Esophagus squamous epithelium (tissue), 5 donors: ENCODE measurements around the gene ATP8B4. TPM values are rescaled to one million over a fixed set of nuclear protein-coding genes. Genes with fewer than 3 reads are reported as not detected.

Experiments used
- DNase-seq: peaks from one replicate; lab custom pipeline; 2025; lab: John Stamatoyannopoulos, UW
- H3K27ac ChIP-seq, 4 donors: fragments of 200-600 bp; sonication (generic); one replicate each; pipeline ENCODE4 v1.5.1; 2016 to 2019; ENCODE audit warnings: mild to moderate bottlenecking in 1 of 4
- H3K27me3 ChIP-seq, 4 donors: fragments of 200-600 bp; sonication (generic); 1 replicate in 3 of 4; 2 replicates in 1 of 4; pipeline versions ENCODE4 v1.5.1 to v1.6.0; 2017 to 2021; ENCODE audit warnings: antibody characterized with exemption in 1 of 4
- H3K36me3 ChIP-seq, 3 donors: fragments of 200-600 bp; sonication (generic); one replicate each; pipeline ENCODE4 v1.5.1; 2016 to 2019
- H3K4me1 ChIP-seq, 3 donors: fragments of 200-600 bp; sonication (generic); one replicate each; pipeline ENCODE4 v1.5.1; 2017 to 2019
- H3K4me3 ChIP-seq, 4 donors: fragments of 200-600 bp; sonication (generic); 1 replicate in 3 of 4; 2 replicates in 1 of 4; pipeline ENCODE4 v1.5.1; 2016 to 2019; ENCODE audit warnings: mild to moderate bottlenecking in 2 of 4, moderate library complexity in 1 of 4
- H3K9me3 ChIP-seq, 3 donors: fragments of 200-600 bp; sonication (generic); one replicate each; pipeline ENCODE4 v1.5.1; 2016 to 2019
- POLR2A ChIP-seq, 4 donors: fragments of 450-650 bp; IDR thresholded peaks; one replicate each; pipeline ENCODE4 v1.6.1; 2017; ENCODE audit warnings: antibody characterized with exemption in 4 of 4, mild to moderate bottlenecking in 4 of 4, moderate library complexity in 3 of 4
- WGBS, 2 donors: methylation state at CpG; one replicate each; pipeline ENCODE4 v1.1.5; 2018; 5-methylcytosine and 5-hydroxymethylcytosine counted together
- intact Hi-C: fragments of 100-400 bp; cut with DNase I; formaldehyde crosslinking; loops from one replicate; pipeline ENCODE4 v1.15.0; 2022
- total RNA-seq, 4 donors: library from RNA; depleted of rRNA; stranded (reverse); fragments of >200 nt; gene quantifications; one replicate each; pipeline ENCODE4 v1.1.0, GENCODE V29; 2016
- TF ChIP-seq, protein P1 (sequence below), 6 experiments: fragments of 450-650 bp in 4 of 6; fragments of 200-600 bp in 2 of 6; sonication (generic) in 2 of 6; IDR thresholded peaks; one replicate each; pipeline ENCODE4 v1.5.1; 2016 to 2019; ENCODE audit warnings: antibody characterized with exemption in 6 of 6, mild to moderate bottlenecking in 4 of 6, moderate library complexity in 4 of 6
- donor health status: DM: yes; HTN: yes; CAD: no.

ATP8B4 gene
- total RNA-seq, 4 donors from 2014 or later = 0.97 to 6.7 (median 2.9) TPM

GRCh38 chr15:50057196-50057595 is 61.8 kb downstream of the ATP8B4 start:
- no peak for DNase-seq
- H3K4me1 ChIP-seq = peaks cover 0 to 33% (median 0%) of the 10 kb centered on the region in 3 donors
- H3K27ac ChIP-seq = peak overlapping the region in 3 of 4 donors; percentile 9 to 43 (median 42)
- H3K9me3 ChIP-seq = no peaks in the 10 kb centered on the region
- no peaks in the 10 kb centered on the region for H3K36me3 ChIP-seq
- TF ChIP-seq, protein P1, sequence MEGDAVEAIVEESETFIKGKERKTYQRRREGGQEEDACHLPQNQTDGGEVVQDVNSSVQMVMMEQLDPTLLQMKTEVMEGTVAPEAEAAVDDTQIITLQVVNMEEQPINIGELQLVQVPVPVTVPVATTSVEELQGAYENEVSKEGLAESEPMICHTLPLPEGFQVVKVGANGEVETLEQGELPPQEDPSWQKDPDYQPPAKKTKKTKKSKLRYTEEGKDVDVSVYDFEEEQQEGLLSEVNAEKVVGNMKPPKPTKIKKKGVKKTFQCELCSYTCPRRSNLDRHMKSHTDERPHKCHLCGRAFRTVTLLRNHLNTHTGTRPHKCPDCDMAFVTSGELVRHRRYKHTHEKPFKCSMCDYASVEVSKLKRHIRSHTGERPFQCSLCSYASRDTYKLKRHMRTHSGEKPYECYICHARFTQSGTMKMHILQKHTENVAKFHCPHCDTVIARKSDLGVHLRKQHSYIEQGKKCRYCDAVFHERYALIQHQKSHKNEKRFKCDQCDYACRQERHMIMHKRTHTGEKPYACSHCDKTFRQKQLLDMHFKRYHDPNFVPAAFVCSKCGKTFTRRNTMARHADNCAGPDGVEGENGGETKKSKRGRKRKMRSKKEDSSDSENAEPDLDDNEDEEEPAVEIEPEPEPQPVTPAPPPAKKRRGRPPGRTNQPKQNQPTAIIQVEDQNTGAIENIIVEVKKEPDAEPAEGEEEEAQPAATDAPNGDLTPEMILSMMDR (IDR thresholded peaks at IDR 0.05) = no peak
- TF ChIP-seq POLR2A (IDR thresholded peaks at IDR 0.05) = no peak
- intact Hi-C loops = no loop called here
- H3K27me3 ChIP-seq = no peaks in the 10 kb centered on the region
- no peak overlapping the region for H3K4me3 ChIP-seq
- 80 to 86% methylated on average over 4 of the region's 4 CpGs for WGBS, 2 donors

- no peak overlapping the region for H3K4me3 ChIP-seq
- TF ChIP-seq, protein P1 (IDR thresholded peaks at IDR 0.05) = no peak
- TF ChIP-seq POLR2A (IDR thresholded peaks at IDR 0.05) = no peak
- H3K4me1 ChIP-seq = peaks cover 0 to 33% (median 0%) of the 10 kb centered on the region in 3 donors
- no peaks in the 10 kb centered on the region for H3K36me3 ChIP-seq
- no peaks in the 10 kb centered on the region for H3K27me3 ChIP-seq
- no peak for DNase-seq
- intact Hi-C loops = no loop called here
- H3K9me3 ChIP-seq = no peaks in the 10 kb centered on the region
- WGBS, 2 donors = 43 to 58% methylated on average over 4 to 5 of the region's 5 CpGs
- H3K27ac ChIP-seq = peak overlapping the region in 3 of 4 donors; percentile 71 to 78 (median 75)
These were observed 63.3 kb downstream of the ATP8B4 start for GRCh38 chr15:50055750-50056157.

DNA sequence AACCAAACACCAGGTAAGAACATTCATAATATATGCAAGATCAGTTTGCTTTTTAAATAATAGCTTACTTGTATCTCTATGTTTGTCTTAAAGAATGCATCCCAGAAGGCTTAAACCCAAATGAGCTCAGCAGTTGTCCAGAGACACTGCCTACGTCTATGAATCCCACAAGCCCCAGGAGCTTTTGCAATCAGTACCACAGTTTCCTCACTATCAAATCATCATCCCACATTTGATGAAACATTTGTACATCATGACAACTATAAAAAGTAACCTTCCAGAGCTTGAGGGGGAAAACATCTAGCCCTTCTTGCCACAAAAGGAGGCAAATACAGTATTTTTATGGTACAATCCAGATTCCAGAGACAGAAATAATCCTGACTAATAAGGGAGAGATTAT is 63.7 kb downstream of the ATP8B4 start:
- no peak for DNase-seq
- TF ChIP-seq, protein P1 (IDR thresholded peaks at IDR 0.05) = no peak
- TF ChIP-seq POLR2A (IDR thresholded peaks at IDR 0.05) = no peak
- Histone ChIP-seq H3K4me1 (peaks cover 0 to 33% (median 0%) of the 10 kb centered on the region in 3 donors), H3K9me3 (no peaks in the 10 kb centered on the region), H3K27me3 (no peaks in the 10 kb centered on the region), H3K36me3 (no peaks in the 10 kb centered on the region), H3K27ac (peak overlapping the region in 3 of 4 donors; percentile 71 to 78 (median 75)), H3K4me3 (peak overlapping the region in 1 of 4 donors; percentile 27)
- intact Hi-C loops = no loop called here
- 21 to 38% methylated on average over 1 of the region's 1 CpG for WGBS, 2 donors

DNA sequence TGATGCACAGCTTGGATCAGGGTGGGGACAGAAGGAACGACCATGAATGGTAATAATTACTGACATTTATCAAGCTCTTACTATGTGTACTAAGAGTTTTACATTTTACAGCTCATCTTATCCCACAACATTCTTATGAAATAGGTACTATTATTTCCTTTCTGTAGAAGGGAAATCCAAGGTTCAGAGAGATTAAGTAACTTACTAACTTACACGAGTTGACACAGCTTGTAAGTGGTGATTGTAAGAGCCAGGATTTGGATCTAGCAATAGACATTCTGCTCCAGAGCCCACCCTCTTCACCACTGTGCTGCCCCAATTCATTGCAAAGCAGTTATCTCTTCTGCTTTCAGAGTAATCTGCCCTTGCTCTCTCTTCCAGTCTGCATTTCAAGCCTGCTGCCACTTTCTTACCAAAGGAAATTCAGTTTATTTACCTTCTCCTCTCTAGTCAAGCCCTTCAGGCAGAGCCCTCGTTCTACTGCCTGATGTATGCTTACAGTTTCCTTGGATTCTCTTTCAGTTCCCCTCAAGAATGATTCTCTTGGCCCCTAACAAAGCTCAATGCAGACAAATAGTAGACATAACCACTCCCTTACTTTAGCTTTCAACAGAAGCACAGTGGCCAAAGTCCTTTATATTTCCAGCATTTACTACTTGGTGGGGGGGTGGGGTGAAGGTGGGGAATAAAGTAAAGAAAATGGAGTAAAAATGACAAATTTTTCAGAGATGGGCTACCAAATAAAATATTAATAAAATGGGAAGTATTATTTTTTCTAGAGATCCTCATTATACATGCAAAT is 65.8 kb downstream of the ATP8B4 start:
- H3K36me3 ChIP-seq = no peaks in the 10 kb centered on the region
- intact Hi-C loops = no loop called here
- H3K4me3 ChIP-seq = no peak overlapping the region
- no peaks in the 10 kb centered on the region for H3K27me3 ChIP-seq
- peak overlapping the region in 2 of 4 donors; percentile 0 to 45 for H3K27ac ChIP-seq
- no peak for DNase-seq
- 31 to 40% methylated on average over 3 of the region's 3 CpGs for WGBS, 2 donors
- H3K4me1 ChIP-seq = peaks cover 0 to 24% (median 0%) of the 10 kb centered on the region in 3 donors
- no peak for TF ChIP-seq POLR2A (IDR thresholded peaks at IDR 0.05)
- TF ChIP-seq, protein P1 (IDR thresholded peaks at IDR 0.05) = no peak
- H3K9me3 ChIP-seq = no peaks in the 10 kb centered on the region

- Histone ChIP-seq H3K27ac (peak overlapping the region in 1 of 4 donors; percentile 32), H3K4me3 (no peak overlapping the region), H3K36me3 (no peaks in the 10 kb centered on the region), H3K27me3 (no peaks in the 10 kb centered on the region), H3K9me3 (no peaks in the 10 kb centered on the region), H3K4me1 (peaks cover 0 to 13% (median 0%) of the 10 kb centered on the region in 3 donors)
- intact Hi-C loops = no loop called here
- WGBS, 2 donors = 29 to 38% methylated on average over 3 of the region's 3 CpGs
- DNase-seq = no peak
- no peak for TF ChIP-seq POLR2A (IDR thresholded peaks at IDR 0.05)
- TF ChIP-seq, protein P1 (IDR thresholded peaks at IDR 0.05) = peak in 5 of 6 experiments; percentile 28 to 52 (median 48)
These were observed 67.1 kb downstream of the ATP8B4 start for GRCh38 chr15:50051811-50052419.
